Heart left ventricle (tissue), 13 donors: ENCODE data around the gene TRMT61A.

Experiments
- POLR2A ChIP-seq, 2 donors: fragments of 450-650 bp; IDR thresholded peaks; one replicate each; pipeline ENCODE4 v1.6.1; 2017; ENCODE audit warnings: antibody characterized with exemption in 2 of 2, mild to moderate bottlenecking in 2 of 2, moderate library complexity in 2 of 2
- TF ChIP-seq, protein P1 (sequence below), 12 donors: fragments of 200-600 bp; sonication (generic) in 4 of 12; IDR thresholded peaks; one replicate each; pipeline versions ENCODE4 v1.5.0 to v1.8.0; 2018 to 2022; ENCODE audit warnings: antibody characterized with exemption in 12 of 12, mild to moderate bottlenecking in 5 of 12
- donor health status: ischemic (EF 13 %, LVEDD 7.1; RV severe dilation, severe dysfunction).
- donor health status: DM: no; HTN: yes; CAD: no.
- donor health status: DM: no; HTN: no; CAD: no.
- donor health status: ischemic (EF 25% LVEDD 6.9; RV normal size, moderate dysfunction).
- donor health status: ischemic (EF 25% LVEDD 5.7; RV mildly dilated, moderate dysfunction).
- donor health status: ischemic (EF 35%, LVEDD 5.7; RV mildly dilated, moderate dysfunction).
- donor health status: nonischemic (EF 11% LVEDD 7.7; RV severe dilation, severe dysfunction).
- donor health status: DM: yes; HTN: yes; CAD: no.
- donor health status: PGD.
- donor health status: ischemic (EF 29% LVEDD 5.4; RV normal size, mild dysfunction).
- donor health status: nonischemic (EF 23%, LVEDD 6.1; RV moderate dilation, normal function).

GRCh38 chr14:103578401-103579075 lies 49.5 kb downstream of the TRMT61A start:
- TF ChIP-seq POLR2A (IDR thresholded peaks at IDR 0.05): no peak
- TF ChIP-seq, protein P1, sequence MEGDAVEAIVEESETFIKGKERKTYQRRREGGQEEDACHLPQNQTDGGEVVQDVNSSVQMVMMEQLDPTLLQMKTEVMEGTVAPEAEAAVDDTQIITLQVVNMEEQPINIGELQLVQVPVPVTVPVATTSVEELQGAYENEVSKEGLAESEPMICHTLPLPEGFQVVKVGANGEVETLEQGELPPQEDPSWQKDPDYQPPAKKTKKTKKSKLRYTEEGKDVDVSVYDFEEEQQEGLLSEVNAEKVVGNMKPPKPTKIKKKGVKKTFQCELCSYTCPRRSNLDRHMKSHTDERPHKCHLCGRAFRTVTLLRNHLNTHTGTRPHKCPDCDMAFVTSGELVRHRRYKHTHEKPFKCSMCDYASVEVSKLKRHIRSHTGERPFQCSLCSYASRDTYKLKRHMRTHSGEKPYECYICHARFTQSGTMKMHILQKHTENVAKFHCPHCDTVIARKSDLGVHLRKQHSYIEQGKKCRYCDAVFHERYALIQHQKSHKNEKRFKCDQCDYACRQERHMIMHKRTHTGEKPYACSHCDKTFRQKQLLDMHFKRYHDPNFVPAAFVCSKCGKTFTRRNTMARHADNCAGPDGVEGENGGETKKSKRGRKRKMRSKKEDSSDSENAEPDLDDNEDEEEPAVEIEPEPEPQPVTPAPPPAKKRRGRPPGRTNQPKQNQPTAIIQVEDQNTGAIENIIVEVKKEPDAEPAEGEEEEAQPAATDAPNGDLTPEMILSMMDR (IDR thresholded peaks at IDR 0.05): no peak
